GM23248 (cell line): Measurements from ENCODE around the gene ALKBH4.

Experiments
- EZH2 ChIP-seq: fragments of 200-600 bp; sonication (generic); IDR thresholded peaks from 2 replicates; pipeline ENCODE4 v1.6.1; 2018; ENCODE audit warnings: antibody characterized with exemption, mild to moderate bottlenecking; ENCODE audit not compliant: insufficient read depth, poor library complexity, severe bottlenecking
- EZH2phosphoT487 ChIP-seq: fragments of 200-600 bp; sonication (generic); IDR thresholded peaks from 2 replicates; pipeline ENCODE4 v1.6.1; 2018; ENCODE audit warnings: antibody characterized with exemption, moderate library complexity, mild to moderate bottlenecking, low read depth; ENCODE audit not compliant: insufficient read depth

- TF ChIP-seq EZH2 = no peak
- no peak for TF ChIP-seq EZH2phosphoT487
These were observed 48.9 kb downstream of the ALKBH4 start for GRCh38 chr7:102415685-102416225.
